ENCODE measurements around the gene TIA1.
"Not testable (repeated sequence)": the region's sequence is repeated elsewhere in the genome, so short reads cannot be mapped to it uniquely, and the experiment has no call there.

Gene TIA1

DNA sequence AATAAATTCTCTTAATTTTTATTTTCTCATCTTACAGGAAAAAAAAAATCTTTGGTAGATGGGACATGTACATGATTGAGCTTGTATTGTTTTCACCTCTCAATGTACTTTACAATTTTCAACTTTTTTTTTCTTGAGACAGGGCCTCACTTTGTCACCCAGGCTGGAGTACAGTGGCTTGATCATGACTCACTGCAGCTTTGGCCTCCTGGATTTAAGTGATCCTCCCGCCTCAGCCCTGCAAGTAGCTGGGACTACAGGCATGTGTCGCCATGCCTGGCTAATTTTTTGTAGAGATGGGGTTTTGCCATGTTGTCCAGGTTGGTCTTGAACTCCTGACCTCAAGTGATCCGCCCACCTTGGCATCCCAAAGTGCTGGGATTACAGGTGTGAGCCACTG, 25.1 kb downstream of the TIA1 start:
- not testable (repeated sequence) for DNase-seq (ENCODE audit: low read depth in 4 of 4, low spot score in 1 of 4)

DNA sequence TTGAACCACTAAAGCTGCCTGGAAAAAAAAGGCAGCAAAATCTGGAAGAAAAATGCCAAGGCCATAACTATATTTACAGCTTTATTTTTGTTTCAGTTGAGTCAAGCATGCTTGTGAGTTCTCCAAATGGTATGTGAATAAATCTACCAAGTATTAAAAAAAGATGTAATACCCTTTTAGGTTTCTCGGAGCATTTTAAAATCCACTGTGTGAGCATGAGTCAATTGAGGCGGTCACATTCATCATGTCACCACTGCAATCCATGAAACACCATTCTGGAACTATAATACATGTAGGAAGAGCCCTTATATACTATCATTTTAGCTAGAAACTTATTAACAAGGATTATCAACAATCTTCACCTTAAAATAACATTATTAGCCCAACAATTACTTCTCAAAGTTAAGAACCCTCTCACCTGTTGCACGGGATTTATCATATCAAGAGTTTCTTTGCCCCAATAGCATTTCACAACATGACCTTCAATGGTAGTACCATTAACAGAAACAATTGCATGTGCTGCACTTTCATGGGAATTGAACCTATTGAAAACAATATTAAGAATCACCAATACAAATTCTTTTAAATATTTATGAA, 33.4 kb downstream of the TIA1 start:
- no peak for DNase-seq (ENCODE audit: low read depth in 4 of 4, low spot score in 1 of 4)

DNA sequence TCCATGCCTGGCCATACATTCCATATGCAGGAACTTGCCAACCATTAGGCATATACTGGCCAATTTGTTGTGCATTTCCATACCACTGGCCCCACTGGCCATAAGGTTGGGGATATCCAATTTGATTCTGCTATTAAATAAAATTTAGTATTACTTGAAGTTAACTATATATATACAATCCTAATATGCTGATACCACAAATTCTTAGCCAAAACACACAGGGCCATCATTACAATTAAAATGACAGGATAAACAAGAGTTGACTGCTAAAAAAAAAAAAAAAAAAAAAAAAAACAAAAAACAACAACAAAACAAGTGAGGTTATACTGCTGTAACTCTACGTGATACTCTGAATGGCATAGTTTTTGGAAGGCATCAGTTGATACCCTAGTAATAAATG, 34.1 kb downstream of the TIA1 start:
- no peak for DNase-seq (ENCODE audit: low read depth in 4 of 4, low spot score in 1 of 4)

DNA sequence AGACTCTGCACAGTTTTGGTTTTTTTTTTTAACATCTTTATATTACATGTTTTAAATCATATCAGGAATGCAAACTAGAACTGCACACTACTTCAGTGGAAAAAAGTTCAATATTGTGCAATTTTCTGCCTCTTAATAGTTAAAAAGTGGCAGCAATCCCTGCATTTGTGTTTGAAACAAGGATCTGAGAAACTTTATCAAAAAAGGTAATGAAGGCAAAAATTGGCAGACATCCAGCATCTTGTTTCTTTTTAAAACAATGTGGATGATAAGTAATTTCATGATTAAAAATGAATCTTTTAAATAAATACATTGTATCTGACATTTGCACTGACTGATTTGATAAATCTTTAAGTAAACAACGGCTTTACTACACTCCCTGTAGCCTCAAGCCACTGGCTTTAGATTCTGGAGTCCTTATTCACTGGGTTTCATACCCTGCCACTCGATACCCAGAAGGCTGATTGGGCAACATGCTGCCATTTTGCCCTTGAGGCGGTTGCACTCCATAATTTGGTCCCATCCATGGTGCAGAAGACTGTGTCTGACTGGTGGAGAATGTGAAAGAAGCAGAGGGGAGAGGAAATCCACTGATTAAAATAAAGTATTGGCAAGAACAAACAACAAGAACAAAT, 36.0 kb downstream of the TIA1 start:
- no peak for DNase-seq (ENCODE audit: low read depth in 4 of 4, low spot score in 1 of 4)

DNA sequence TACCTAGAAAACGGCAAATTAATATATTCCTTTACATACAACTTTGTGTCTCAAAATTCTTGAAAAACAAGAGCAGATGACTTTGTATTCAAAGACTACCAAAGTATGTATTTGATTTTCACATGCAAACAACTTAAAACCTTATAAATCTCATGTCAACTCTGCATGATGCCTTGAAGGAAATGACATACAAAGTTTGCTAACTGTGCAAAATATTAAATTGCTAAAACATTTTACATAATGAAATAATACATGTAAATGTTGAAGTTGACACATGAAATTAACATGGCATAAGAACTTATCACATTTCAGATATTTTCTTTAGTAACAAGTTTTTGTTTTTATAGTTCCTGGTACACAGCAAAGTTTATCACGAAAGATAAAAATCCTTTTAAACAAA, 36.8 kb downstream of the TIA1 start:
- no peak for DNase-seq (ENCODE audit: low read depth in 4 of 4, low spot score in 1 of 4)

DNA sequence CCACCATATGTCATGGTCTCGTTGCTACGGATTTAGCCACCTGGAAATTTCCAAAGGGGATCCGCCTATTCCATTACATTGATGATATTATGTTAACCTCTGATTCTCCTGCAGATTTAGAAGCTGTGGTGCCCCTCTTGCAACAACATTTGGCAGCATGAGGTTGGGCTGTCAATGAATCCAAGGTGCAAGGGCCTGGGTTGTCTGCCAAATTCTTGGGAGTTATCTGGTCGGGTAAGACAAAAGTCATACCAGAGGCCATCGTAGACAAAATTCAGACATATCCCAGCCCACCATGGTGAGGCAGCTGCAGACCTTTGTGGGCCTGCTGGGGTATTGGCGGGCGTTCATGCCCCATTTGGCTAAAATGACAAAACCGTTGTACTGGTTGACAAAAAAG, 44.0 kb downstream of the TIA1 start:
- no peak for DNase-seq (ENCODE audit: low read depth in 4 of 4, low spot score in 1 of 4)

DNA sequence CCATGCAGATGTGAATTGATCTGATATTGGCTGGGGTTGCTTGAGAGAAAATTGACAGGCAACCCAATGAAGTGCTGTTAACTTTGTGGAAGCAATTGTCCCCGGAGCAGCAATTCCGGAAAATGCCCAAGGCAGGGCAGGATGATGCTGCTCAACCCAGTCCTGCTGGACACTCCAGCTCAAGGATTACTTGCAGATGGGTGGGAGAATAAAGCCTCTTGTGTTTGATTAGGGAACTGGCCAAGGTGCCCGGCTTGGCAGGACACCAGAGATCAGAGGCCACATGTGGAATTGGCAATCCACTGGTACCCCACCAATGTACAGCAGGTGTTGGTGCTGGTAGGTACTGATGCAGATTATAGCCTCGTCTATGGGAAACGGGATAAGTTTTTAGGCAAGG, 45.3 kb downstream of the TIA1 start:
- no peak for DNase-seq (ENCODE audit: low read depth in 4 of 4, low spot score in 1 of 4)

DNA sequence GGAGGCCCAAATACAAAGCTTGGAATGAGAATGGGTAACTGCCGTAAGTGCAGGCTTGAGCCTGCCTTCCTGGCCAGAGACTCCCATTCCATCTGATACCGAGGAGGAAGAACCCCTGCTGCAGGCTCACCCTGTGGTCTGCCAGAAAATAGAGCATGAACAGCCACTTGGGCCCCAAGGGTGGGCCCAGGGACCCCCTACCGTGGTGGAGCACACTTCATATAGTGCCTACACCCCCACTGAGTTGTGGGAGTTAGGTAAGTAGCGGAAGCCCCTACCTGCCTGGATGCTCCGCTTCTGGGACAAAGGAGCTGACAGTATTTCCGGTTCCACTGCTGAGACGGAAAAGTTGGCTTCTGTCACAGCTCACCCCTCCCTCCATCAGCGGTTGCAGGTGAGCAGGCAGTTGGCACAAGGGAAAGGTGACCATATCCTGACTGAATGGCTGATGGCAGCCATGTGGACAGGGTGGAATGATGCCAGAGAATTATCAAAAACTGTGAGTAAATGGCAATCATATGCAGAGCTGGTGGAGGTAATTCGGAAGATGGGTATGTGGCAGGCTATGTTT, 46.1 kb downstream of the TIA1 start:
- no peak for DNase-seq (ENCODE audit: low read depth in 4 of 4, low spot score in 1 of 4)

DNA sequence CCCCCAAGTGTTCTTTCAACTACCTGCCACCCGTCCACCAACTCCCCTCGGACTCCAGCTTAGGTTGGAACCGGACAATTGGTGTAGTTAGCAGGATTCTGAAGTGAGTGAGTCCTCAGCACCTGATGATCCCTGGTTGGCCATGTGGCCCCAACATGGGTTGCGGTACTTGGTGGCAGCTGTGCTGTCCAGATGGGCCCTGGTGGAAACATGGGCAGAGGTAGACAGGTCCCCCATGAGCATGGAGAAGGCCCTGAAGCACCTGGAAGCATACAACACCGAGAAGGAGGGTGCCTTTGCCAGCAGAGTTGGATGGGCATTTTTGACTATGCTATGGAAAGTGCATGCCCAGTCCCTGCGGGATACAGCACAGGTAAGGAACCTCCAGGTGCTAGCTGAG, 46.6 kb downstream of the TIA1 start:
- no peak for DNase-seq (ENCODE audit: low read depth in 4 of 4, low spot score in 1 of 4)

DNA sequence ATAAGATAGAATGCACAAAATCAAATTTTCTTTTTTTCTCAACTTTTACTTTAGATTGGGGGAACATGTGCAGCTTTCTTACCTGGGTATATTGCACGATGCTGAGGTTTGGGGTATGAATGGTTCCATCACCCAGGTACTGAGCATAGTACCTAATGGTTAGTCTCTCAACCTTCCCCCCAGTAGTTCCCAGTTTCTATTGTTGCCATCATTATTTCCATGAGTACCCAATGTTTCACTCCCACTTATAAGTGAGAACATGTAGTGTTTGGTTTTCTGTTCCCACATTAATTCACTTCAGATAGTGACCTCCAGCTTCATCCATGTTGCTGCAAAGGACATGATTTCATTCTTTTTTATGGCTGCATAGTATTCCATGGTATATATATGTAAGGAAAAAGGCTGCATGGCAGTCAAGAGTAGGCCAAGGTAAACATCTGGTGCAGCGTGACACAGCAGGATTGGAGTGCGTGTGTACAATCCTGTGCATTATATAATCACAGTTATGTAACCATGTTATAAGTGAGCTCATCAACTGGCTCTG, 47.1 kb downstream of the TIA1 start:
- no peak for DNase-seq (ENCODE audit: low read depth in 4 of 4, low spot score in 1 of 4)

DNA sequence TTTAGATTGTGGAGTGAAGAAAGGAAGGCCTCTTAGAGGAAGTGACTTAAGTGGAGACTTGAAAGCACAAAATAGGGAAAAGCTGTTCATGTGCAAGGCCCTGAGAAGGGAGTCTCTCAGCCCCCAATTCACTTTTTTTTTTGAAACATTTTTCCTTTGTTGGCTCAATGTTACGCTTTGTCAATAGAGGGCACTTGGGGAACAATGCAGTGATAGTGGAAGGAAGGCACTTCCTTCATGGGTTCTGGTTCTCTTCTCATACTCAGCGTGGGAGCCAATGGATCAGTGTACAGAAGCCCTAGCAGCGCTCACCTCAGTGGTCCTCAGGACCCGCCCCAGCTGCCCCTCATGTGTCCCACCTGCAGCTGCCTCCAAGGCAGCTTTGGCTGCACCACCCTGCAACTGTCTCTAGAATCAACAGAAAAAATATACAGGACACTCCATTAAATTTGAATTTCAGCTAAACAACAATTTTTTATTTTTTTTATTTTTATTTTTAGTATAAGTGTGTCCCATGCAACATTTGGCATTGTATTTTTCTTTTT, 49.0 kb downstream of the TIA1 start:
- no peak for DNase-seq (ENCODE audit: low read depth in 4 of 4, low spot score in 1 of 4)

DNA sequence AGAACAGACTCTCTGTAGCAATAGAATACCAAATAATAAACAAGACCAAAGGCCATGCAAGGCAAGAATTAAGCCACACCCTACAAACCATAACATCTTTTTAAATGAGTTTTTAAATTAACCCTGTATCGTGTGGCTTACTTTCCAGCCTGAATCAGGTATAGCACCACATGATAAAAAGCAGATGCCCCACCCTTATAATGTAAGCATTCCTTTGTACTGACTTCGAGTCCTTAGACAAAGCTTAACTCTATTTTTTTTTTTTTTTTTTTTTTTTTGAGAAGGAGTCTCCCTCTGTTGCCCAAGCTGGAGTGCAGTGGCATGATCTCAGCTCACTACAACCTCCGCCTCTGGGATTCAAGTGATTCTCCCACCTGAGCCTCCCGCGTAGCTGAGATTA, 55.9 kb downstream of the TIA1 start:
- DNase-seq (ENCODE audit: low read depth in 4 of 4, low spot score in 1 of 4), result no peak

DNA sequence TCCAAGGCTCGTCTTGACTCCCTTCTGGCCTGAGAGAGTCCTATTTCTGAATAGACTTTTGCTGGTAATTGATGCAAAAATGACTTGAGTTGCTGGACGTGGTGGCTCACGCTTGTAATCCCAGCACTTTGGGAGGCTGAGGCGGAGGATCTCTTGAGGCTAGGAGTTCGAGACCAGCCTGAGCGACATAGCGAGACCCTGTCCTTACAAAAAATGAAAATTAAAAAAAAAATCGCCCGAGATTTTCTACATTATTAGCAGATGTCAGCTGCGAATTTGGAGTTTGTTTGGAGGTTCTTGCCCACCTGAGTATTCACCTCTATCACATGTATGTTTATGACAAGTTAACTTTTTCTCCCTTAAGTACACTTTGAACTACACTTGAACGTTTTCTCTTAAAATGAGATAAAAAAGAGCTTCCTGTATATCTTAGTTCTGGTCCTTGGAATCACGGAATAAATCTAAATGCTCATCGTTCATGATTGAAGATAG, 57.1 kb downstream of the TIA1 start:
- no peak for DNase-seq (ENCODE audit: low read depth in 4 of 4, low spot score in 1 of 4)

DNA sequence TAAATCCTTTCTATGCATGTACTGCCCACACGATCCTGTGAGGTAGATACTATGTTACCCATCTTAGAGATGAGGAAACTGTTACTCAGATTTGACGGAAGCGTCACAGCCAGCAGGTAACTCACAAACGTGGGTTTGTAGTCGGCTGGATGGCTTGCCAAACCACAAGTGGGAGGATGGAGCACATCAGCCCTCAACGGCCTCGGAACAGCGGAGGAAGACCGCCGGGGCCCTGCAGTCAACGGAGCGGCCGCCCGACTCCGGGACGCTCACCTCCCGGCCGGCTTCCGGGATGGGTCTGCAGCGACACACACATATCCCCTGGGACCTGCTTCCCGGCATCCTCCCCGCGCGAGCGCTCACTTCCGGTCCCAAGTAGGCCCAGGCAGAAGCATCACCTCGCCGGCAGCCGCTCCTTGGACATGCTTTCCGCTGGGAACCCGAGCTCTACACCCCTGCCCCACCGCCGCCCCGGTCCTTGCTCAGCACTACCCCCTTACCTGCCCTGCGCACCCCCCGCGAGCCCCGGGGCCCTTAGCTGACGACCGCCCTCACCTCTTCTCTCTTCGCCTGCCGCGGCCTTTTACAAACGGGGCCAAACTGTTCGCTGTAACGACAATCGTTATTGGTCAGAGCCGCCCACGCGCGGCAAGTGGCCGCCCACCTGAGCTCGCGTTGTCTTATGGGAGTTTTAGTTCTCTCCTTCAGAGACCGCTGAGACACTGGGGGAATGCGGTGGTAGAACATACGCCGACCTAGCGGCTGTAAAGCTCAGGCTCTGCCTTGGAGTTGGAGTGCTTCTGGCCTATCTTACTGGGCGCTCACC, 57.8 kb downstream of the TIA1 start, which contains the start of gene C2orf42:
TSS of gene C2orf42 (minus strand) at position 602 of the 826 bp plus-strand sequence. CDS start 9,034 bp downstream, outside the sequence.
- DNase-seq (ENCODE audit: low read depth in 4 of 4, low spot score in 1 of 4), result peak; percentile 93

DNA sequence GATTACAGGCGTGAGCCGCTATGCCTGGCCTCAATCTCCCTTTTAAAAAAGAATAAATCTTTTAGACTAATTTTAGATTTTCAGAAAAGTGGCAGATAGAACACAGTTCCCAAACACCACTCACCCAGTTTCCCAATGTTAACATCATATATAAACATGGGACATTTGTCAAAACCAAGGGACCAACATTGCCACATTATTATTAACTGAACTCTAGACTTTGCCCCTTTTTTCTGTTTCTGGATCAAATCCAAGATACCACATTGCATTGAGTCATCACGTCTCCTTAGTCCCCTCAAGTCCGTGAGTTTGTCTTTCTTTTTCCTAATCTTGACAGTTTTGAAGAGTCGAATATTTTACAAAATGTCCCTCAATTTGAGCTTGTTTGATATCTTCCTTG, 60.0 kb downstream of the TIA1 start:
- DNase-seq (ENCODE audit: low read depth in 4 of 4, low spot score in 1 of 4), result no peak

DNA sequence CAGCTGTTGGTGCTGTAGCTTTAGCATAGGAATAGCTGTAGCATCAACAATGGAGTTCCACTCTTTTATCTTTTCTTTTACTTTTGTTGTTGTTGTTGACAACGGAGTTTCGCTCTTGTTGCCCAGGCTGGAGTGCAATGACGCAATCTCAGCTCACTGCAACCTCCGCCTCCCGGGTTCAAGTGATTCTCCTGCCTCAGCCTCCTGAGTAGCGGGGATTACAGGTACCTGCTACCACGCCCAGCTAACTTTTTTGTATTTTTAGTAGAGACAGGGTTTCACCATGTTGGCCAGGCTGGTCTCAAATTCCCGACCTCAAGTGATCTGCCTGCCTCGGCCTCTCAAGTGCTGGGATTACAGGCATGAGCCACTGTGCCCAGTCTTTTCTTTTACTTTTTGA, 61.3 kb downstream of the TIA1 start:
- not testable (repeated sequence) for DNase-seq (ENCODE audit: low read depth in 4 of 4, low spot score in 1 of 4)

DNA sequence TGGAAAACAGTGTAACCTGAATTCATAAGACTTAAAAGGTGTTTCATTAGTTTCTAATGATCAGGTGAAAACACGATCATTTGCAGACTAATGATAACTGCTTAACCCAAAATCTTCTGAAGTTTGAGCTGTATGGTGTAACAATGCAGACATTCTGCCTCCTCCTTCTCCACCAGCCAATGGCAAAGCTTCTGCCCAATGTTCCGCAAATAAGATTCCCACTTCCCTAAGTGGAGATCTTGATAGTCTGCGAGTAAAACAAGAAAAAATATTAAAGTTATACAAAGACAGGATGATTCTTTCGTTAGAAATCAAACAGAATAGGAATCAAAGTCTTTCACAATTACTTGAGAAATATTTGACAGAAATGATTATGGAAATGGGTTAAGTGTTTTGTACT, 65.7 kb downstream of the TIA1 start:
- no peak for DNase-seq (ENCODE audit: low read depth in 4 of 4, low spot score in 1 of 4)

DNA sequence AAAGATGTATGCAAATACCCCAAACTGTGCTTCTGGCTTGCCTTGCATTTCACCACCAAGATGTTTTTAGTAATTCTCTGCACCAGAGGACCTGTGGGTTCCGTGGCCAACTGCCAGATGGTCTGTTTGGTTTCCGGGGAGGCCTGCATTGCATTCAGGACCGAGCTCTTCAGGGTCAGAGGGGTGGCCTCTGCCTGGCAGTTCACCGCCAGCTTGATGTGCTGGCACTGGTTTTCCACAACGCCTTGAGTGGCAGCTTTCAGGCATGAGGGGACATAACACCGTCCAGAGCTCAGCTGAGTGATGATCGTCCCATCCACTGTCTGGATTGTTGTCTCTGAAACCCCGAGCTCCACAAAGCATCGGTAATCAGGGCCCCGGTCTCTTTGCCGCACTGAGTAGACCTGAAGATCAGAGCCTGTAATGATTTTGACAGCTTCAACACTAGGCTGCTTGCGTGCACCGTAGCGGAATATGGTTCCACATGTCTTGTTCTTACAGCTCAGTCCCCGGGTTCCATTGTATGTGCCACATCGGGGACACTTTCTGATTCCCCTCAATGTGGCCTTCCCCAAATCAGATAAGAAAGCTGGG, 67.0 kb downstream of the TIA1 start:
- DNase-seq (ENCODE audit: low read depth in 4 of 4, low spot score in 1 of 4), result no peak

DNA sequence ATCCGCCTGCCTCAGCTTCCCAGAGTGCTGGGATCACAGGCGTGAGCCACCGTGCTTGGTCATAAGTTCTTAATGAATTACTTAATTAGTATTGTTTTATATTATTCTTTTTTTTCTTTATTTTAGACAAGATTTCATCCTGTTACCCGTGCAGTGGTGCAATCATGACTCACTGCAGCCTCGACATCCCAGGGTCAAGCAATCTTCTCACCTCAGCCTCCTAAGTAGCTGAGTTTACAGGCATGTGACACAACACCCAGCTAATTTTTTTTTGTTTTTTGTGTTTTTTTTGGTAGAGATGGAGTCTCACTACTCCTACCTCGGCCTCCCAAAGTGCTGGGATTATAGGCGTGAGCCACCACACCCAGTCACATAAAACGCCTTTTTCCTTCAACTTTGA, 74.9 kb downstream of the TIA1 start:
- DNase-seq (ENCODE audit: low read depth in 4 of 4, low spot score in 1 of 4), result no peak

DNA sequence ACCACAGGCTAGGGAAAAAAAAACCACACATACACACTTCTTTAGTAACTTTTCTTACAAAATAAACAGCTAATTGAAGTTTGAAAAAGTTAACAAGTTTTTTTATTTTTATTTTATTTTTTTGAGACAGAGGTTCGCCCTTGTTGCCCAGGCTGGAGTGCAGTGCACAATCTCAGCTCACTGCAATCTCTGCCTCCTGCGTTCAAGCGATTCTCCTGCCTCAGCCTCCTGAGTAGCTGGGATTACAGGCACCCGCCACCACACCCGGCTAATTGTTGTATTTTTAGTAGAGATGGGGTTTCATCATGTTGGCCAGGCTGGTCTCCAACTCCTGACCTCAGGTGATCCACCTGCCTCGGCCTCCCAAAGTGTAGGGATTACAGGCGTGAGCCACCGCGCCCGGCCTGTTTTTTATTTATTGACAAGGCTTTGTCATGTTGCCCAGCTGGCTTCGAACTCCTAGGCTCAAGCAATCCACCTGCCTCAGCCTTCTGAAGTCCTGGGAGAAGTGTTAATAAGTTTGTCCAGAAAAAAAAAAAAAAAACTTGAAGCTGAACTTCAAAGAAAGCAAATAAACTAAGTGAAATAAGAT, 78.7 kb downstream of the TIA1 start:
- DNase-seq (ENCODE audit: low read depth in 4 of 4, low spot score in 1 of 4), result not testable (repeated sequence)
